ENCODE measurements around the gene RABIF.

RABIF gene

GRCh38 chr1:202873026-202873425 is 15.9 kb downstream of the RABIF start:
- DNase-seq (ENCODE audit: low read depth) = no peak

- DNase-seq (ENCODE audit: low read depth) = no peak
These were observed 17.6 kb downstream of the RABIF start for GRCh38 chr1:202871367-202871766.

GRCh38 chr1:202862679-202863560 is 26.0 kb downstream of the RABIF start:
- DNase-seq (ENCODE audit: low read depth) = no peak

GRCh38 chr1:202861420-202862132 is 27.4 kb downstream of the RABIF start:
- peak; percentile 5 for DNase-seq (ENCODE audit: low read depth)

GRCh38 chr1:202860744-202861419 is 28.1 kb downstream of the RABIF start:
- DNase-seq (ENCODE audit: low read depth) = peak; percentile 14

- DNase-seq (ENCODE audit: low read depth) = no peak
These were observed 30.0 kb downstream of the RABIF start for GRCh38 chr1:202858789-202859414.

GRCh38 chr1:202858331-202858730 is 30.6 kb downstream of the RABIF start:
- no peak for DNase-seq (ENCODE audit: low read depth)

- no peak for DNase-seq (ENCODE audit: low read depth)
These were observed 31.8 kb downstream of the RABIF start for GRCh38 chr1:202857136-202857610.

GRCh38 chr1:202856014-202856413 is 32.9 kb downstream of the RABIF start:
- DNase-seq (ENCODE audit: low read depth) = no peak

- no peak for DNase-seq (ENCODE audit: low read depth)
These were observed 34.2 kb downstream of the RABIF start for GRCh38 chr1:202854787-202855186.

- DNase-seq (ENCODE audit: low read depth) = no peak
These were observed 36.6 kb downstream of the RABIF start for GRCh38 chr1:202852163-202852904.

- DNase-seq (ENCODE audit: low read depth) = no peak
These were observed 38.2 kb downstream of the RABIF start for GRCh38 chr1:202850593-202851362.

- DNase-seq (ENCODE audit: low read depth) = no peak
These were observed 40.8 kb downstream of the RABIF start for GRCh38 chr1:202848191-202848542.

- no peak for DNase-seq (ENCODE audit: low read depth)
These were observed 44.0 kb downstream of the RABIF start for GRCh38 chr1:202844935-202845334.

GRCh38 chr1:202844259-202844658 is 44.7 kb downstream of the RABIF start:
- DNase-seq (ENCODE audit: low read depth) = no peak

- DNase-seq (ENCODE audit: low read depth) = no peak
These were observed 45.9 kb downstream of the RABIF start for GRCh38 chr1:202843081-202843480.

- no peak for DNase-seq (ENCODE audit: low read depth)
These were observed 51.1 kb downstream of the RABIF start for GRCh38 chr1:202837746-202838262.

- DNase-seq (ENCODE audit: low read depth) = no peak
These were observed 52.1 kb downstream of the RABIF start for GRCh38 chr1:202836623-202837403.

GRCh38 chr1:202835548-202836072 is 53.3 kb downstream of the RABIF start:
- no peak for DNase-seq (ENCODE audit: low read depth)

Data from activated T-cell treated with anti-CD3 and anti-CD28 coated beads for 1 hour (primary cell).